SK-N-SH (cell line): ENCODE data around the gene SRGAP3. TPM values are rescaled to one million over a fixed set of nuclear protein-coding genes. Genes with fewer than 3 reads are reported as not detected.

Experiments
- CTCF ChIA-PET: fragments of 300-600, 350-600 bp; formaldehyde crosslinking; extraction: SDS; loops from one replicate; lab custom pipeline; 2021; lab: Yijun Ruan, JAX
- POLR2A ChIA-PET: fragments of 350-600 bp; sonication (Branson Sonifier 250); formaldehyde crosslinking; extraction: SDS; loops from one replicate; lab custom pipeline; 2020; ENCODE audit warnings: antibody characterized with exemption, inconsistent platforms; lab: Yijun Ruan, JAX
- DNase-seq: peaks from one replicate; pipeline ENCODE4 v3.0.0; 2012
- H2AFZ ChIP-seq: fragments of 200-600 bp; sonication (generic); 2 replicates; pipeline ENCODE4 v1.8.1; 2016; ENCODE audit warnings: antibody characterized with exemption, mild to moderate bottlenecking, low read depth
- H3F3A ChIP-seq: fragments of 200-600 bp; sonication (generic); replicated peaks from 2 replicates; pipeline ENCODE3; 2016; ENCODE audit warnings: antibody characterized with exemption, mild to moderate bottlenecking; ENCODE audit not compliant: insufficient read depth
- H3K27ac ChIP-seq, 2 experiments: fragments of 200-500 bp in 1 of 2; fragments of 200-600 bp in 1 of 2; sonication (Bioruptor generic) in 1 of 2; sonication (generic), shearing (Covaris generic) in 1 of 2; 2 replicates each; pipeline versions ENCODE4 v1.5.1 to v1.6.1; 2014 to 2016; ENCODE audit warnings: low read depth in 2 of 2, inconsistent platforms in 1 of 2, low read length in 1 of 2, mild to moderate bottlenecking in 1 of 2, mixed read lengths in 1 of 2
- H3K27me3 ChIP-seq: fragments of 200-600 bp; sonication (generic), shearing (Covaris generic); 2 replicates; pipeline ENCODE4 v1.6.1; 2016; ENCODE audit warnings: mixed run types; ENCODE audit not compliant: insufficient read depth
- H3K36me3 ChIP-seq, 2 experiments: fragments of 200-500 bp in 1 of 2; fragments of 200-600 bp in 1 of 2; sonication (Bioruptor generic) in 1 of 2; sonication (generic) in 1 of 2; replicated peaks in 1 of 2; 2 replicates each; pipeline versions ENCODE3 to v1.5.1; 2014 to 2016; ENCODE audit warnings: low read length in 1 of 2, mild to moderate bottlenecking in 1 of 2; ENCODE audit not compliant: insufficient read depth in 2 of 2, control insufficient read depth in 1 of 2
- H3K4me1 ChIP-seq, 2 experiments: fragments of 200-500 bp in 1 of 2; fragments of 200-600 bp in 1 of 2; sonication (Bioruptor generic) in 1 of 2; sonication (generic), shearing (Covaris generic) in 1 of 2; 2 replicates each; pipeline versions ENCODE4 v1.5.1 to v1.6.1; 2014 to 2016; ENCODE audit warnings: low read depth in 1 of 2, low read length in 1 of 2, mixed run types in 1 of 2; ENCODE audit not compliant: insufficient read depth in 2 of 2, control insufficient read depth in 1 of 2
- H3K4me2 ChIP-seq: fragments of 200-600 bp; sonication (generic), shearing (Covaris generic); 2 replicates; pipeline ENCODE4 v1.6.1; 2017; ENCODE audit warnings: mixed run types
- H3K4me3 ChIP-seq, 2 experiments: fragments of 200-500 bp in 1 of 2; fragments of 200-600 bp in 1 of 2; sonication (Bioruptor generic) in 1 of 2; sonication (generic), shearing (Covaris generic) in 1 of 2; 2 replicates each; pipeline versions ENCODE4 v1.5.1 to v1.8.1; 2014 to 2016; ENCODE audit warnings: low read depth in 2 of 2, inconsistent platforms in 1 of 2, low read length in 1 of 2, mild to moderate bottlenecking in 1 of 2, mixed read lengths in 1 of 2, moderate library complexity in 1 of 2
- H3K79me2 ChIP-seq: fragments of 200-600 bp; sonication (generic); 2 replicates; pipeline ENCODE4 v1.8.1; 2017; ENCODE audit warnings: mild to moderate bottlenecking; ENCODE audit not compliant: insufficient read depth
- H3K9ac ChIP-seq: fragments of 200-600 bp; sonication (generic); 2 replicates; pipeline ENCODE4 v1.6.1; 2017; ENCODE audit warnings: mixed run types
- H3K9me2 ChIP-seq: fragments of 200-600 bp; sonication (generic); 2 replicates; pipeline ENCODE4 v1.6.1; 2017; ENCODE audit warnings: mixed run types
- H3K9me3 ChIP-seq: fragments of 200-600 bp; sonication (generic); 2 replicates; pipeline ENCODE4 v1.6.1; 2017; ENCODE audit warnings: mixed run types, mild to moderate bottlenecking, moderate library complexity
- H4K20me1 ChIP-seq: fragments of 200-600 bp; sonication (generic); 2 replicates; pipeline ENCODE4 v1.6.1; 2017; ENCODE audit warnings: mild to moderate bottlenecking, mixed run types; ENCODE audit not compliant: insufficient read depth
- CHD2 ChIP-seq: fragments of 150-350 bp; IDR thresholded peaks from 2 replicates; pipeline ENCODE4 v1.6.1; 2018; ENCODE audit warnings: low read length; ENCODE audit not compliant: partially characterized antibody
- EP300 ChIP-seq, 2 experiments: IDR thresholded peaks; 2 replicates each; pipeline versions ENCODE4 v1.4.0 to v1.6.1; 2012; ENCODE audit warnings: borderline replicate concordance in 1 of 2, low read depth in 1 of 2, low read length in 1 of 2
- FOXJ3 ChIP-seq: sonication (generic); formaldehyde crosslinking; IDR thresholded peaks from 2 replicates; pipeline ENCODE4 v1.5.1; 2020; ENCODE audit warnings: mild to moderate bottlenecking, missing genetic modification reagents
- FOXM1 ChIP-seq: IDR thresholded peaks from 2 replicates; pipeline ENCODE4 v1.4.0; 2012; ENCODE audit warnings: low read depth, mild to moderate bottlenecking
- GABPA ChIP-seq: IDR thresholded peaks from 2 replicates; pipeline ENCODE4 v1.4.0; 2012; ENCODE audit warnings: low read depth, mild to moderate bottlenecking
- IRF3 ChIP-seq: fragments of 150-350 bp; IDR thresholded peaks from 2 replicates; pipeline ENCODE4 v1.6.1; 2016; ENCODE audit warnings: mild to moderate bottlenecking, low read depth, low read length
- MEF2A ChIP-seq: IDR thresholded peaks from 2 replicates; pipeline ENCODE4 v1.4.0; 2012; ENCODE audit warnings: low read depth, borderline replicate concordance
- POLR2AphosphoS5 ChIP-seq: IDR thresholded peaks from 2 replicates; pipeline ENCODE4 v1.6.1; 2012; ENCODE audit warnings: low read depth, low read length
- RCOR1 ChIP-seq: fragments of 150-350 bp; IDR thresholded peaks from 2 replicates; pipeline ENCODE4 v1.6.1; 2017; ENCODE audit warnings: antibody characterized with exemption, low read length
- SMC3 ChIP-seq: IDR thresholded peaks from 2 replicates; pipeline ENCODE4 v1.6.1; 2012; ENCODE audit warnings: low read depth, low read length, improper control_type of control experiment
- TAF1 ChIP-seq: IDR thresholded peaks from 2 replicates; pipeline ENCODE4 v1.6.1; 2012; ENCODE audit warnings: low read depth, mild to moderate bottlenecking, low read length, moderate library complexity, borderline replicate concordance
- TEAD4 ChIP-seq: IDR thresholded peaks from 2 replicates; pipeline ENCODE4 v1.4.0; 2012; ENCODE audit warnings: mild to moderate bottlenecking, borderline replicate concordance; ENCODE audit not compliant: insufficient read depth
- USF1 ChIP-seq: IDR thresholded peaks from 2 replicates; pipeline ENCODE4 v1.4.0; 2012; ENCODE audit warnings: low read depth, borderline replicate concordance
- YY1 ChIP-seq: IDR thresholded peaks from 2 replicates; pipeline ENCODE4 v1.4.0; 2012; ENCODE audit warnings: low read depth, mild to moderate bottlenecking
- ZBTB33 ChIP-seq: IDR thresholded peaks from 2 replicates; pipeline ENCODE4 v1.4.0; 2012; ENCODE audit warnings: low read depth, borderline replicate concordance
- WGBS: methylation state at CpG from one replicate; pipeline ENCODE4 v1.1.6; 2017; ENCODE audit warnings: low lambda C conversion rate; 5-methylcytosine and 5-hydroxymethylcytosine counted together
- polyA plus RNA-seq, 3 experiments: library from polyadenylated mRNA; depleted of rRNA; stranded (reverse); fragments of >200 nt; gene quantifications; 2 replicates each; pipeline ENCODE4 v1.2.3, GENCODE V29; 2012
- TF ChIP-seq, protein P1 (sequence below): IDR thresholded peaks from 2 replicates; pipeline ENCODE4 v1.4.0; 2012; ENCODE audit warnings: low read depth
- TF ChIP-seq, protein P2 (sequence below): IDR thresholded peaks from 2 replicates; pipeline ENCODE4 v1.6.1; 2012; ENCODE audit warnings: mild to moderate bottlenecking, low read depth, low read length, moderate library complexity
- TF ChIP-seq, protein P3 (sequence below): fragments of 150-350 bp; IDR thresholded peaks from 2 replicates; pipeline ENCODE4 v1.6.1; 2017; ENCODE audit warnings: antibody characterized with exemption, low read length, low read depth, borderline replicate concordance

The SRGAP3 gene
- polyA plus RNA-seq, 1 of the 3 experiments (the other 2 are of a cell fraction): 2.8 TPM

DNA sequence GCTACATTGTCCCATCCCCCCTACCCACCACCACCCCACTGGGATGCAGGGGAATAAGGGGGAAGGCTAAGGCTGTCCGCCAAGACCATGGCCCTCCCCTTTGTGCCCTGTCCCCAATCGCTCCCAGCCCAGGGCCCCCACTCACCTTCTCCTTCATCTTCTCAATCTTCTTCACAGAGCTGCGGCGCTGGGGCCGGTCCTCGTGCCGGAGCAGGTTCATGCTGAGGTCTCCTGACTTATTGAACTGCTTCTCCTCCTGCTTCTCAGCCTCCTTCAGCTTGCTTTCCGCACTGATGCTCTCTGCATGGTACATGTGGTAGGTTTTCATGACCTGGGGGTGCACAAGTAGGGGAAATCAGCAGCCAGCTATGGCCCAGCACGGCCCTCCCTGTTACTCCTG, 185.2 kb downstream of the SRGAP3 start:
- Histone ChIP-seq H3K9me2 (no peaks in the 10 kb centered on the region), H3K27ac (no peak overlapping the region), H3F3A (no peaks in the 10 kb centered on the region), H3K4me1 (peaks cover 0 to 8% of the 10 kb centered on the region in 2 experiments; a peak in 1 of 4 replicates), H3K4me3 (no peak overlapping the region), H3K27me3 (no peaks in the 10 kb centered on the region), H3K36me3 (no peaks in the 10 kb centered on the region), H3K9me3 (no peaks in the 10 kb centered on the region), H3K79me2 (no peaks in the 10 kb centered on the region), H2AFZ (no peak overlapping the region), H3K9ac (no peak overlapping the region), H3K4me2 (no peak overlapping the region), H4K20me1 (no peaks in the 10 kb centered on the region)
- WGBS: 74% methylated on average over 9 of the region's 9 CpGs
- CTCF ChIA-PET: interaction anchor here (0.9 to 11.4 kb wide), 5 partner anchors 38 to 295 kb away, joined by 3 to 150 read pairs (median 4); partner anchors contain the start of genes OXTR and SRGAP3
- no peak for DNase-seq
- POLR2A ChIA-PET: no interaction called here
- no peak for TF ChIP-seq IRF3
- no peak for TF ChIP-seq CHD2
- TF ChIP-seq GABPA: no peak
- TF ChIP-seq TAF1: no peak
- TF ChIP-seq, protein P1, sequence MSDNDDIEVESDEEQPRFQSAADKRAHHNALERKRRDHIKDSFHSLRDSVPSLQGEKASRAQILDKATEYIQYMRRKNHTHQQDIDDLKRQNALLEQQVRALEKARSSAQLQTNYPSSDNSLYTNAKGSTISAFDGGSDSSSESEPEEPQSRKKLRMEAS: no peak
- TF ChIP-seq SMC3: no peak

GRCh38 chr3:9062570-9062969, 186.9 kb downstream of the SRGAP3 start:
- peaks cover 0 to 8% of the 10 kb centered on the region in 2 experiments; a peak in 1 of 4 replicates for H3K4me1 ChIP-seq
- TF ChIP-seq, protein P2, sequence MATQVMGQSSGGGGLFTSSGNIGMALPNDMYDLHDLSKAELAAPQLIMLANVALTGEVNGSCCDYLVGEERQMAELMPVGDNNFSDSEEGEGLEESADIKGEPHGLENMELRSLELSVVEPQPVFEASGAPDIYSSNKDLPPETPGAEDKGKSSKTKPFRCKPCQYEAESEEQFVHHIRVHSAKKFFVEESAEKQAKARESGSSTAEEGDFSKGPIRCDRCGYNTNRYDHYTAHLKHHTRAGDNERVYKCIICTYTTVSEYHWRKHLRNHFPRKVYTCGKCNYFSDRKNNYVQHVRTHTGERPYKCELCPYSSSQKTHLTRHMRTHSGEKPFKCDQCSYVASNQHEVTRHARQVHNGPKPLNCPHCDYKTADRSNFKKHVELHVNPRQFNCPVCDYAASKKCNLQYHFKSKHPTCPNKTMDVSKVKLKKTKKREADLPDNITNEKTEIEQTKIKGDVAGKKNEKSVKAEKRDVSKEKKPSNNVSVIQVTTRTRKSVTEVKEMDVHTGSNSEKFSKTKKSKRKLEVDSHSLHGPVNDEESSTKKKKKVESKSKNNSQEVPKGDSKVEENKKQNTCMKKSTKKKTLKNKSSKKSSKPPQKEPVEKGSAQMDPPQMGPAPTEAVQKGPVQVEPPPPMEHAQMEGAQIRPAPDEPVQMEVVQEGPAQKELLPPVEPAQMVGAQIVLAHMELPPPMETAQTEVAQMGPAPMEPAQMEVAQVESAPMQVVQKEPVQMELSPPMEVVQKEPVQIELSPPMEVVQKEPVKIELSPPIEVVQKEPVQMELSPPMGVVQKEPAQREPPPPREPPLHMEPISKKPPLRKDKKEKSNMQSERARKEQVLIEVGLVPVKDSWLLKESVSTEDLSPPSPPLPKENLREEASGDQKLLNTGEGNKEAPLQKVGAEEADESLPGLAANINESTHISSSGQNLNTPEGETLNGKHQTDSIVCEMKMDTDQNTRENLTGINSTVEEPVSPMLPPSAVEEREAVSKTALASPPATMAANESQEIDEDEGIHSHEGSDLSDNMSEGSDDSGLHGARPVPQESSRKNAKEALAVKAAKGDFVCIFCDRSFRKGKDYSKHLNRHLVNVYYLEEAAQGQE: no peak
- TF ChIP-seq FOXM1: no peak
- no peak for TF ChIP-seq TEAD4
- TF ChIP-seq, protein P3, sequence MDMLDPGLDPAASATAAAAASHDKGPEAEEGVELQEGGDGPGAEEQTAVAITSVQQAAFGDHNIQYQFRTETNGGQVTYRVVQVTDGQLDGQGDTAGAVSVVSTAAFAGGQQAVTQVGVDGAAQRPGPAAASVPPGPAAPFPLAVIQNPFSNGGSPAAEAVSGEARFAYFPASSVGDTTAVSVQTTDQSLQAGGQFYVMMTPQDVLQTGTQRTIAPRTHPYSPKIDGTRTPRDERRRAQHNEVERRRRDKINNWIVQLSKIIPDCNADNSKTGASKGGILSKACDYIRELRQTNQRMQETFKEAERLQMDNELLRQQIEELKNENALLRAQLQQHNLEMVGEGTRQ: no peak
- no peak for TF ChIP-seq USF1
- TF ChIP-seq FOXJ3 (CRISPR knock-in tag): no peak
- no peak for TF ChIP-seq ZBTB33
- TF ChIP-seq YY1: no peak
- TF ChIP-seq MEF2A: no peak
- TF ChIP-seq POLR2AphosphoS5: no peak
- TF ChIP-seq EP300 (IDR thresholded peaks at IDR 0.05; ENCODE audit: borderline replicate concordance in 1 of 2, low read depth in 1 of 2, low read length in 1 of 2): no peak
- no peak for TF ChIP-seq RCOR1
- TF ChIP-seq, protein P1: no peak
- TF ChIP-seq TAF1: no peak
- H3K9ac ChIP-seq: no peak overlapping the region
- ChIA-PET POLR2A (no interaction called here), CTCF (interaction anchor here (11.4 kb wide), 1 partner anchor 73 kb away, joined by 150 read pairs; no protein-coding TSS in a partner anchor)
- no peaks in the 10 kb centered on the region for H3K79me2 ChIP-seq
- no peak overlapping the region for H3K4me2 ChIP-seq
- H3K36me3 ChIP-seq: no peaks in the 10 kb centered on the region
- H3K9me2 ChIP-seq: no peaks in the 10 kb centered on the region
- no peak overlapping the region for H3K4me3 ChIP-seq
- no peaks in the 10 kb centered on the region for H3K27me3 ChIP-seq
- no peak overlapping the region for H2AFZ ChIP-seq
- H3K27ac ChIP-seq: no peak overlapping the region
- H3K9me3 ChIP-seq: no peaks in the 10 kb centered on the region
- H4K20me1 ChIP-seq: no peaks in the 10 kb centered on the region
- no peaks in the 10 kb centered on the region for H3F3A ChIP-seq
- no peak for DNase-seq
- 36% methylated on average over 1 of the region's 1 CpG for WGBS
